ENCODE measurements around the gene PLA2G4E.

The PLA2G4E gene

GRCh38 chr15:41933326-41933725, 87.5 kb downstream of the PLA2G4E start:
- Histone ChIP-seq H4K20me1 (ENCODE audit: insufficient read depth, low read length) (no peaks in the 10 kb centered on the region), H3K9ac (ENCODE audit: low read length) (no peak overlapping the region), H3K4me2 (ENCODE audit: low read length) (no peak overlapping the region), H3K79me2 (ENCODE audit: insufficient read depth, low read length) (no peaks in the 10 kb centered on the region), H2AFZ (ENCODE audit: low read length) (no peak overlapping the region), H3K36me3 (ENCODE audit: insufficient read depth, low read length) (no peaks in the 10 kb centered on the region), H3K27me3 (ENCODE audit: insufficient read depth, low read length) (no peaks in the 10 kb centered on the region), H3K4me1 (ENCODE audit: insufficient read depth, low read length, severe bottlenecking) (peaks cover 65% of the 10 kb centered on the region), H3F3A (ENCODE audit: insufficient read depth, low read length) (peaks cover 6% of the 10 kb centered on the region; the same call in 1 of the 2 replicates), H3K27ac (ENCODE audit: low read depth, low read length, poor library complexity, severe bottlenecking) (no peak overlapping the region), H3K4me3 (ENCODE audit: low read depth, low read length, poor library complexity, severe bottlenecking) (no peak overlapping the region), H3K9me3 (ENCODE audit: low read length) (no peaks in the 10 kb centered on the region), H3K9me2 (ENCODE audit: low read depth, low read length) (no peaks in the 10 kb centered on the region)
- no peak for TF ChIP-seq EZH2 (IDR thresholded peaks at IDR 0.05; ENCODE audit: borderline replicate concordance, low read length)
- no peak for TF ChIP-seq CTCF (IDR thresholded peaks at IDR 0.05; ENCODE audit: low read length)

DNA sequence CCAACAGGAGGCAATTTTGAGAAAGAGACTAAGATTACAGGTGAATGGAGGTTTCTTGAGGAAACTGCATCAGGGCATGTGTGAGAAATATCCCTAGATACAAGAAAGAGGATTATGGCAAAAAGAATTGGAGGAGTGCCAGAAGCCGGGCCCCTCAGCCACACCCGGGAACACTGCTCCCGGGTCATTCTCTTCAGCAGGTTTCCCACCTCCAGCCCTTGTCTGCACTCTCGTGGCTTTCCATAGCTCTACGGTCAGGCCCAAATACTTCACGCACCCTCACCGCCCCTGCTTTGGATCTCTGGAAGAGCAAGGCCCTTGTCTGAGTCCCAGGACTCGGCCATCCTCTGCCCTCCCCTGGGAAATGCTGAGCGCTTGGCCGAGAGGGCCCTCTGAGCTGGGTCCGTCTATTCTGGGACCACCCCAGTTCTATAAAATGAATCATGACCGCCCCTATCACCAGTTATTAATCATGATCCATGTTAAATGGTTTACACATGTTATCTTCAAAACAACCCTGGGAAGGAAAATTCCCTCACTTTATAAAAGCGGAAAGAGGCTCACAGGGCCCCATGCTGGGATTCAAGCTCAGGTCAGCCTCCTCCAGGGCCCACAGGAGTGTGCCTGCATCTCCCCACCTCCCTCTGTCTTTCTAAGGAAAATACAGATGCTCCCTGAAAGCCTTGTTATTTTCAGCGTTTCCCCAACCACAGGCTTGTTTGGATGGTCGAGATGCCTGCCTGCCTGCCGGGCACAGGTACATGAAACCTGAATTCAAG, 88.1 kb downstream of the PLA2G4E start:
- H3K9me3 ChIP-seq (ENCODE audit: low read length) = no peaks in the 10 kb centered on the region
- H3K27me3 ChIP-seq (ENCODE audit: insufficient read depth, low read length) = no peaks in the 10 kb centered on the region
- peaks cover 67% of the 10 kb centered on the region for H3K4me1 ChIP-seq (ENCODE audit: insufficient read depth, low read length, severe bottlenecking)
- H3K4me2 ChIP-seq (ENCODE audit: low read length) = no peak overlapping the region
- no peaks in the 10 kb centered on the region for H4K20me1 ChIP-seq (ENCODE audit: insufficient read depth, low read length)
- H3K27ac ChIP-seq (ENCODE audit: low read depth, low read length, poor library complexity, severe bottlenecking) = no peak overlapping the region
- H3K9me2 ChIP-seq (ENCODE audit: low read depth, low read length) = no peaks in the 10 kb centered on the region
- TF ChIP-seq EZH2 (IDR thresholded peaks at IDR 0.05; ENCODE audit: borderline replicate concordance, low read length) (no peak), CTCF (IDR thresholded peaks at IDR 0.05; ENCODE audit: low read length) (no peak)
- H3F3A ChIP-seq (ENCODE audit: insufficient read depth, low read length) = peaks cover 6% of the 10 kb centered on the region; the same call in 1 of the 2 replicates
- no peaks in the 10 kb centered on the region for H3K79me2 ChIP-seq (ENCODE audit: insufficient read depth, low read length)
- no peak overlapping the region for H3K9ac ChIP-seq (ENCODE audit: low read length)
- H3K36me3 ChIP-seq (ENCODE audit: insufficient read depth, low read length) = no peaks in the 10 kb centered on the region
- no peak overlapping the region for H2AFZ ChIP-seq (ENCODE audit: low read length)
- no peak overlapping the region for H3K4me3 ChIP-seq (ENCODE audit: low read depth, low read length, poor library complexity, severe bottlenecking)

GRCh38 chr15:41932101-41932500, 88.7 kb downstream of the PLA2G4E start:
- H3K27me3 ChIP-seq (ENCODE audit: insufficient read depth, low read length) = no peaks in the 10 kb centered on the region
- no peaks in the 10 kb centered on the region for H4K20me1 ChIP-seq (ENCODE audit: insufficient read depth, low read length)
- no peak overlapping the region for H2AFZ ChIP-seq (ENCODE audit: low read length)
- no peak overlapping the region for H3K27ac ChIP-seq (ENCODE audit: low read depth, low read length, poor library complexity, severe bottlenecking)
- peaks cover 67% of the 10 kb centered on the region for H3K4me1 ChIP-seq (ENCODE audit: insufficient read depth, low read length, severe bottlenecking)
- no peaks in the 10 kb centered on the region for H3K79me2 ChIP-seq (ENCODE audit: insufficient read depth, low read length)
- TF ChIP-seq EZH2 (IDR thresholded peaks at IDR 0.05; ENCODE audit: borderline replicate concordance, low read length) (no peak), CTCF (IDR thresholded peaks at IDR 0.05; ENCODE audit: low read length) (no peak)
- no peak overlapping the region for H3K4me2 ChIP-seq (ENCODE audit: low read length)
- no peaks in the 10 kb centered on the region for H3K9me2 ChIP-seq (ENCODE audit: low read depth, low read length)
- no peaks in the 10 kb centered on the region for H3K9me3 ChIP-seq (ENCODE audit: low read length)
- peaks cover 6% of the 10 kb centered on the region; the same call in 1 of the 2 replicates for H3F3A ChIP-seq (ENCODE audit: insufficient read depth, low read length)
- no peak overlapping the region for H3K9ac ChIP-seq (ENCODE audit: low read length)
- H3K36me3 ChIP-seq (ENCODE audit: insufficient read depth, low read length) = no peaks in the 10 kb centered on the region
- no peak overlapping the region for H3K4me3 ChIP-seq (ENCODE audit: low read depth, low read length, poor library complexity, severe bottlenecking)
